ENCODE results near the gene PRAF2. TPM values are rescaled to one million over a fixed set of nuclear protein-coding genes. Genes with fewer than 3 reads are reported as not detected.

The PRAF2 gene, protein sequence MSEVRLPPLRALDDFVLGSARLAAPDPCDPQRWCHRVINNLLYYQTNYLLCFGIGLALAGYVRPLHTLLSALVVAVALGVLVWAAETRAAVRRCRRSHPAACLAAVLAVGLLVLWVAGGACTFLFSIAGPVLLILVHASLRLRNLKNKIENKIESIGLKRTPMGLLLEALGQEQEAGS
- total RNA-seq, result 4.6 and 5.2 TPM in 2 replicates

GRCh38 chrX:49073601-49074575 lies at the start of gene PRAF2:
PRAF2 (minus strand) TSS chrX:49074002; CDS start chrX:49073987, 15 bp downstream.

GRCh38 chrX:49079489-49080428 lies 6.0 kb upstream of the PRAF2 start, which contains the start of gene WDR45:
WDR45 (minus strand) TSS chrX:49079887; CDS start chrX:49078095, 1,792 bp downstream.

DNA sequence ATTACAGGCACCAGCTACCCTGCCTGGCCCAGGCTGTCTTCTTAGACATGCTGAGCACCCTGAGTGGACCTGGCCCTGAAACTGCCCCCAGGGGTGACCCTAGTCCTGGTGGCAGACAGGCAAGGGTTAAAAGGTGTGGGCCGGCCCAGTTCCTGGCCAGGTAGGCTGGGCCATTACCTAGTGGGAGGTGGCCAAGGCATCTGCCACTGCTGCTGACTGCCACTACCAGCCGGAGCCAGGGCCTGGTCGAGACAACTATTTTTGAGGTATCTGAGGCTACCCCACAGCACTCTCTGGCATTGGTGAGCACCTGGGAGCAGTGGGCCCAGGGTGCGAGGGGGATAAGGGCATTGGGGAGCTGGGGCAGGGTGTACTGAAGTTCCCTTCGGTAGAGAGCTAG lies 15.0 kb downstream of the PRAF2 start, which contains the start of gene CCDC120:
Gene CCDC120 (plus strand): TSS at position 206 of the 400 bp plus-strand sequence. CDS start 3,043 bp downstream, outside the sequence.

GRCh38 chrX:49043220-49043986 lies 30.4 kb downstream of the PRAF2 start, which contains the start of gene TFE3:
TFE3 (minus strand) TSS chrX:49043357; CDS start chrX:49043226, 131 bp downstream.

Other genes with a start within 250 kb of the PRAF2 start
- not detected in 2 replicates for gene ERAS, start 247.5 kb downstream of the PRAF2 start, total RNA-seq
- gene PCSK1N, start 238.4 kb downstream of the PRAF2 start, total RNA-seq, result under 0.01 TPM in 1 of 2 replicates, not detected in the other
- gene TIMM17B, start 176.2 kb downstream of the PRAF2 start, total RNA-seq, result 35.0 and 36.4 TPM in 2 replicates
- gene PQBP1, start 176.1 kb downstream of the PRAF2 start, total RNA-seq, result 79.9 and 99.7 TPM in 2 replicates
- 12.7 and 14.3 TPM in 2 replicates for gene SLC35A2, start 162.4 kb downstream of the PRAF2 start, total RNA-seq
- gene PIM2, start 155.0 kb downstream of the PRAF2 start, total RNA-seq, result 4.9 and 5.8 TPM in 2 replicates
- gene OTUD5, start 116.4 kb downstream of the PRAF2 start, total RNA-seq, result 18.4 and 25.7 TPM in 2 replicates
- gene KCND1, start 102.2 kb downstream of the PRAF2 start, total RNA-seq, result 0.46 and 0.65 TPM in 2 replicates
- 22.4 and 27.1 TPM in 2 replicates for gene GRIPAP1, start 71.7 kb downstream of the PRAF2 start, total RNA-seq
- 15.3 and 18.1 TPM in 2 replicates for gene TFE3, start 30.6 kb downstream of the PRAF2 start, total RNA-seq
- 0.61 and 0.65 TPM in 2 replicates for gene CCDC120, start 15.0 kb downstream of the PRAF2 start, total RNA-seq
- gene WDR45, start 5.9 kb upstream of the PRAF2 start, total RNA-seq, result 24.0 and 34.0 TPM in 2 replicates
- gene GPKOW, start 49.7 kb upstream of the PRAF2 start, total RNA-seq, result 23.4 and 25.1 TPM in 2 replicates
- 0.65 and 1.7 TPM in 2 replicates for gene MAGIX, start 88.8 kb upstream of the PRAF2 start, total RNA-seq
- 7.8 and 13.3 TPM in 2 replicates for gene PLP2, start 97.9 kb upstream of the PRAF2 start, total RNA-seq
- gene PRICKLE3, start 112.4 kb upstream of the PRAF2 start, total RNA-seq, result 5.2 and 6.2 TPM in 2 replicates
- under 0.01 and 0.15 TPM in 2 replicates for gene SYP, start 126.2 kb upstream of the PRAF2 start, total RNA-seq
- gene CACNA1F, start 159.3 kb upstream of the PRAF2 start, total RNA-seq, result not detected in 2 replicates
- 8.1 and 10.6 TPM in 2 replicates for gene CCDC22, start 161.5 kb upstream of the PRAF2 start, total RNA-seq
- not detected in 2 replicates for gene FOXP3, start 190.7 kb upstream of the PRAF2 start, total RNA-seq
- gene PPP1R3F, start 195.8 kb upstream of the PRAF2 start, total RNA-seq, result 1.9 and 2.9 TPM in 2 replicates
- not detected in 2 replicates for gene GAGE10, start 229.6 kb upstream of the PRAF2 start, total RNA-seq
- gene GAGE12J, start 248.0 kb upstream of the PRAF2 start, total RNA-seq, result not detected in 2 replicates

All from epithelial cell of umbilical artery (primary cell).